HG03039 (cell line): ENCODE measurements around the gene ESF1.
A peak's percentile ranks its signal among the peaks of the same experiment; 100 is the strongest.

Experiments used
- ATAC-seq: cut with Tn5 transposase; IDR thresholded peaks from one replicate; pipeline ENCODE4 v1.9.1; 2021; ENCODE audit warnings: mild to moderate bottlenecking, moderate library complexity; ENCODE audit not compliant: unreplicated experiment

ESF1 gene

GRCh38 chr20:13784893-13785715, at the start of gene ESF1, which contains the start of gene NDUFAF5:
Gene ESF1 (minus strand): TSS chr20:13784919. CDS start chr20:13783140, 1,779 bp downstream.
Gene NDUFAF5 (plus strand): TSS chr20:13785028. CDS start chr20:13785069, 41 bp downstream.
- ATAC-seq = peak; percentile 95

GRCh38 chr20:13831476-13831875, 46.8 kb upstream of the ESF1 start:
- ATAC-seq = no peak

- no peak for ATAC-seq
These were observed 40.7 kb upstream of the ESF1 start for GRCh38 chr20:13825465-13825864.

- ATAC-seq = no peak
These were observed 39.7 kb upstream of the ESF1 start for GRCh38 chr20:13824459-13824858.

- no peak for ATAC-seq
These were observed 37.7 kb upstream of the ESF1 start for GRCh38 chr20:13822459-13822858.

- no peak for ATAC-seq
These were observed 37.2 kb upstream of the ESF1 start for GRCh38 chr20:13821876-13822275.

GRCh38 chr20:13819885-13820645, 35.3 kb upstream of the ESF1 start:
- no peak for ATAC-seq

- no peak for ATAC-seq
These were observed 32.6 kb upstream of the ESF1 start for GRCh38 chr20:13817342-13817741.

GRCh38 chr20:13816757-13817156, 32.0 kb upstream of the ESF1 start:
- no peak for ATAC-seq

GRCh38 chr20:13814672-13815071, 30.0 kb upstream of the ESF1 start:
- ATAC-seq = no peak

- ATAC-seq = no peak
These were observed 29.2 kb upstream of the ESF1 start for GRCh38 chr20:13813910-13814309.

GRCh38 chr20:13810446-13810845, 25.7 kb upstream of the ESF1 start:
- ATAC-seq = no peak

GRCh38 chr20:13809855-13810254, 25.1 kb upstream of the ESF1 start:
- ATAC-seq = no peak

- ATAC-seq = no peak
These were observed 24.7 kb upstream of the ESF1 start for GRCh38 chr20:13809373-13809772.

- no peak for ATAC-seq
These were observed 16.0 kb upstream of the ESF1 start for GRCh38 chr20:13800728-13801134.

- no peak for ATAC-seq
These were observed 15.3 kb upstream of the ESF1 start for GRCh38 chr20:13799974-13800373.

- no peak for ATAC-seq
These were observed 14.3 kb upstream of the ESF1 start for GRCh38 chr20:13799040-13799439.

GRCh38 chr20:13794667-13795066, 9.9 kb upstream of the ESF1 start:
- ATAC-seq = no peak

- no peak for ATAC-seq
These were observed 8.3 kb upstream of the ESF1 start for GRCh38 chr20:13793001-13793400.

- no peak for ATAC-seq
These were observed 7.1 kb upstream of the ESF1 start for GRCh38 chr20:13791540-13792459.

GRCh38 chr20:13790708-13791107, 6.0 kb upstream of the ESF1 start:
- ATAC-seq = no peak
